IPS-15b (cell line): ENCODE data around the gene ST3GAL3.

Experiments used
- H3K27me3 ChIP-seq: one replicate; pipeline ENCODE4 v1.6.1; 2013; ENCODE audit warnings: low read length; ENCODE audit not compliant: control insufficient read depth, insufficient read depth
- H3K36me3 ChIP-seq: one replicate; pipeline ENCODE4 v1.6.1; 2013; ENCODE audit warnings: low read length; ENCODE audit not compliant: control insufficient read depth, insufficient read depth
- H3K4me1 ChIP-seq: one replicate; pipeline ENCODE4 v1.6.1; 2013; ENCODE audit warnings: mild to moderate bottlenecking, low read length; ENCODE audit not compliant: control insufficient read depth, insufficient read depth
- H3K4me3 ChIP-seq: one replicate; pipeline ENCODE4 v1.5.1; 2013; ENCODE audit warnings: low read depth, low read length
- H3K9ac ChIP-seq: one replicate; pipeline ENCODE4 v1.6.1; 2013; ENCODE audit warnings: low read depth, mild to moderate bottlenecking, low read length
- H3K9me3 ChIP-seq: one replicate; pipeline ENCODE4 v1.6.1; 2013; ENCODE audit warnings: mild to moderate bottlenecking, low read length; ENCODE audit not compliant: control insufficient read depth, insufficient read depth

ST3GAL3 gene

GRCh38 chr1:43834280-43835081, 127.1 kb downstream of the ST3GAL3 start:
- peaks cover 7% of the 10 kb centered on the region for H3K4me1 ChIP-seq
- no peaks in the 10 kb centered on the region for H3K9me3 ChIP-seq
- H3K9ac ChIP-seq, result no peak overlapping the region
- H3K36me3 ChIP-seq, result no peaks in the 10 kb centered on the region
- H3K4me3 ChIP-seq, result no peak overlapping the region
- H3K27me3 ChIP-seq, result no peaks in the 10 kb centered on the region

GRCh38 chr1:43835082-43836021, 128.0 kb downstream of the ST3GAL3 start:
- Histone ChIP-seq H3K9ac (no peak overlapping the region), H3K4me3 (no peak overlapping the region), H3K4me1 (peaks cover 7% of the 10 kb centered on the region), H3K9me3 (no peaks in the 10 kb centered on the region), H3K27me3 (no peaks in the 10 kb centered on the region), H3K36me3 (no peaks in the 10 kb centered on the region)

GRCh38 chr1:43836267-43836951, 129.1 kb downstream of the ST3GAL3 start:
- H3K9me3 ChIP-seq, result no peaks in the 10 kb centered on the region
- H3K4me1 ChIP-seq, result peaks cover 10% of the 10 kb centered on the region
- H3K36me3 ChIP-seq, result no peaks in the 10 kb centered on the region
- H3K27me3 ChIP-seq, result no peaks in the 10 kb centered on the region
- H3K9ac ChIP-seq, result no peak overlapping the region
- no peak overlapping the region for H3K4me3 ChIP-seq

- Histone ChIP-seq H3K4me1 (peaks cover 14% of the 10 kb centered on the region), H3K36me3 (no peaks in the 10 kb centered on the region), H3K9ac (no peak overlapping the region), H3K27me3 (no peaks in the 10 kb centered on the region), H3K4me3 (no peak overlapping the region), H3K9me3 (peaks cover 12% of the 10 kb centered on the region)
These were observed 131.7 kb downstream of the ST3GAL3 start for GRCh38 chr1:43839056-43839455.

- no peaks in the 10 kb centered on the region for H3K36me3 ChIP-seq
- H3K4me1 ChIP-seq, result peaks cover 7% of the 10 kb centered on the region
- no peak overlapping the region for H3K9ac ChIP-seq
- H3K9me3 ChIP-seq, result peaks cover 12% of the 10 kb centered on the region
- H3K27me3 ChIP-seq, result no peaks in the 10 kb centered on the region
- H3K4me3 ChIP-seq, result no peak overlapping the region
These were observed 134.2 kb downstream of the ST3GAL3 start for GRCh38 chr1:43841321-43842174.

- H3K4me1 ChIP-seq, result peaks cover 7% of the 10 kb centered on the region
- H3K36me3 ChIP-seq, result no peaks in the 10 kb centered on the region
- no peak overlapping the region for H3K4me3 ChIP-seq
- H3K9ac ChIP-seq, result no peak overlapping the region
- no peaks in the 10 kb centered on the region for H3K27me3 ChIP-seq
- H3K9me3 ChIP-seq, result peaks cover 12% of the 10 kb centered on the region
These were observed 134.8 kb downstream of the ST3GAL3 start for GRCh38 chr1:43842175-43842498.

GRCh38 chr1:43843684-43844083, 136.3 kb downstream of the ST3GAL3 start:
- peaks cover 12% of the 10 kb centered on the region for H3K9me3 ChIP-seq
- no peaks in the 10 kb centered on the region for H3K36me3 ChIP-seq
- no peak overlapping the region for H3K4me3 ChIP-seq
- peaks cover 7% of the 10 kb centered on the region for H3K4me1 ChIP-seq
- H3K27me3 ChIP-seq, result no peaks in the 10 kb centered on the region
- no peak overlapping the region for H3K9ac ChIP-seq

GRCh38 chr1:43844114-43844513, 136.8 kb downstream of the ST3GAL3 start:
- H3K9ac ChIP-seq, result no peak overlapping the region
- no peak overlapping the region for H3K4me3 ChIP-seq
- H3K4me1 ChIP-seq, result peaks cover 7% of the 10 kb centered on the region
- H3K27me3 ChIP-seq, result no peaks in the 10 kb centered on the region
- peaks cover 12% of the 10 kb centered on the region for H3K9me3 ChIP-seq
- H3K36me3 ChIP-seq, result no peaks in the 10 kb centered on the region

GRCh38 chr1:43847290-43847689, 140.0 kb downstream of the ST3GAL3 start:
- Histone ChIP-seq H3K27me3 (no peaks in the 10 kb centered on the region), H3K36me3 (no peaks in the 10 kb centered on the region), H3K4me1 (no peaks in the 10 kb centered on the region), H3K9ac (no peak overlapping the region), H3K4me3 (no peak overlapping the region), H3K9me3 (peaks cover 8% of the 10 kb centered on the region)

GRCh38 chr1:43847882-43848281, 140.5 kb downstream of the ST3GAL3 start:
- H3K27me3 ChIP-seq, result no peaks in the 10 kb centered on the region
- H3K4me3 ChIP-seq, result no peak overlapping the region
- H3K9me3 ChIP-seq, result peaks cover 6% of the 10 kb centered on the region
- H3K9ac ChIP-seq, result no peak overlapping the region
- peaks cover under 1% of the 10 kb centered on the region for H3K4me1 ChIP-seq
- H3K36me3 ChIP-seq, result no peaks in the 10 kb centered on the region

GRCh38 chr1:43849670-43850069, 142.3 kb downstream of the ST3GAL3 start:
- no peak overlapping the region for H3K9ac ChIP-seq
- H3K4me3 ChIP-seq, result no peak overlapping the region
- H3K4me1 ChIP-seq, result peaks cover 3% of the 10 kb centered on the region
- H3K9me3 ChIP-seq, result no peaks in the 10 kb centered on the region
- H3K27me3 ChIP-seq, result no peaks in the 10 kb centered on the region
- H3K36me3 ChIP-seq, result no peaks in the 10 kb centered on the region
